OCI-LY1 (cell line): ENCODE results near the gene SPI1.

ENCODE experiments used
- H2AFZ ChIP-seq: fragments of 200-600 bp; sonication (generic), shearing (Covaris generic); 2 replicates; pipeline ENCODE4 v1.6.0; 2014; ENCODE audit warnings: antibody characterized with exemption, mild to moderate bottlenecking, low read length
- H3F3A ChIP-seq: fragments of 200-600 bp; sonication (generic), shearing (Covaris generic); 2 replicates; pipeline ENCODE4 v1.6.0; 2014; ENCODE audit warnings: mild to moderate bottlenecking, antibody characterized with exemption, low read length, moderate library complexity; ENCODE audit not compliant: insufficient read depth
- H3K27ac ChIP-seq: fragments of 200-600 bp; sonication (generic); 2 replicates; pipeline ENCODE4 v1.5.1; 2014; ENCODE audit warnings: low read length, mixed run types, mild to moderate bottlenecking, low read depth; ENCODE audit not compliant: poor library complexity, severe bottlenecking
- H3K27me3 ChIP-seq: fragments of 200-600 bp; sonication (generic); 2 replicates; pipeline ENCODE4 v1.6.0; 2014; ENCODE audit warnings: antibody characterized with exemption, mild to moderate bottlenecking, low read length, moderate library complexity; ENCODE audit not compliant: insufficient read depth
- H3K36me3 ChIP-seq: fragments of 200-600 bp; sonication (generic); 2 replicates; pipeline ENCODE4 v1.6.1; 2014; ENCODE audit warnings: mild to moderate bottlenecking, antibody characterized with exemption, low read length, moderate library complexity, mixed read lengths; ENCODE audit not compliant: insufficient read depth
- H3K4me1 ChIP-seq: fragments of 200-600 bp; sonication (generic); 2 replicates; pipeline ENCODE4 v1.5.1; 2014; ENCODE audit warnings: mild to moderate bottlenecking, low read length, moderate library complexity; ENCODE audit not compliant: insufficient read depth, severe bottlenecking
- H3K4me2 ChIP-seq: fragments of 200-600 bp; sonication (generic), shearing (Covaris generic); 2 replicates; pipeline ENCODE4 v1.6.1; 2014; ENCODE audit warnings: low read length
- H3K4me3 ChIP-seq: fragments of 200-600 bp; sonication (generic); 2 replicates; pipeline ENCODE4 v1.5.1; 2014; ENCODE audit warnings: low read length, low read depth, mild to moderate bottlenecking, mixed read lengths; ENCODE audit not compliant: poor library complexity, severe bottlenecking
- H3K79me2 ChIP-seq: fragments of 200-600 bp; shearing (Covaris generic); 2 replicates; pipeline ENCODE4 v1.6.1; 2016; ENCODE audit warnings: mixed run types, low read length, mixed read lengths; ENCODE audit not compliant: insufficient read depth
- H3K9ac ChIP-seq: fragments of 200-600 bp; sonication (generic), shearing (Covaris generic); 2 replicates; pipeline ENCODE4 v1.6.1; 2014; ENCODE audit warnings: mild to moderate bottlenecking, low read length, mixed read lengths
- H3K9me2 ChIP-seq: fragments of 200-600 bp; sonication (generic), shearing (Covaris generic); 2 replicates; pipeline ENCODE4 v1.6.1; 2014; ENCODE audit warnings: low read depth, mild to moderate bottlenecking, low read length, mixed read lengths
- H3K9me3 ChIP-seq: fragments of 200-600 bp; shearing (Covaris generic); 2 replicates; pipeline ENCODE4 v1.6.1; 2014; ENCODE audit warnings: low read length, mixed read lengths
- H4K20me1 ChIP-seq: fragments of 200-600 bp; sonication (generic), shearing (Covaris generic); 2 replicates; pipeline ENCODE4 v1.6.0; 2016; ENCODE audit warnings: mild to moderate bottlenecking, low read length; ENCODE audit not compliant: insufficient read depth
- EZH2 ChIP-seq: fragments of 200-600 bp; sonication (generic), shearing (Covaris generic); IDR thresholded peaks from 2 replicates; pipeline ENCODE4 v1.8.0; 2017; ENCODE audit warnings: borderline replicate concordance, mixed run types, mild to moderate bottlenecking, antibody characterized with exemption, low read length, moderate library complexity, mixed read lengths
- TF ChIP-seq, protein P1 (sequence below): fragments of 200-600 bp; sonication (generic), shearing (Covaris generic); IDR thresholded peaks from 2 replicates; pipeline ENCODE4 v1.5.1; 2017; ENCODE audit warnings: mild to moderate bottlenecking, antibody characterized with exemption, low read length, moderate library complexity, mixed read lengths

SPI1 gene

DNA sequence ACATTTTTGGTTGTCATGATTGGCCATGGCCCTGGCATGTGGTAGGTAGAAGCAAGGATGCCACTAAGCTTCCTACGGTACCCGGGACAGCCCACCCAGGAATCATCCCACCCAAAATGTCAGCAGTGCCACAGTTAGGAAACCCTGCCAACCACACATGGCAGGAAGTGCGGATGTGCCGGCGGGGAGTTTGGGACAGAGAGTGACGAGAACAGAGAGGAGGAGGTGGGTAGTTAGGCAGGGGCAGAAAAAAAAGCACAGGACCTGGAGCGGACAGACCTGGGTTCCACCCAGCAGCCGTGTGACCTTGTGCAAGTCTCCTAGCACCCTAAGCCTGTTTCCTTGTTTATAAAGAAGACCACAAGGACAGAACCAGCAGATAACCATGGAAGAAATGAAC is 3.3 kb downstream of the SPI1 start:
- Histone ChIP-seq H3K4me1 (peaks cover 45% of the 10 kb centered on the region), H3K4me2 (peak overlapping the region; percentile 71), H3K9ac (no peak overlapping the region; the same call in 1 of the 2 replicates), H3K4me3 (no peak overlapping the region), H3K79me2 (peaks cover 14% of the 10 kb centered on the region; the same call in 1 of the 2 replicates), H3K27me3 (no peaks in the 10 kb centered on the region), H3K9me3 (no peaks in the 10 kb centered on the region), H3K36me3 (peaks cover 39% of the 10 kb centered on the region), H3F3A (no peaks in the 10 kb centered on the region), H2AFZ (no peak overlapping the region), H3K27ac (peak overlapping the region; percentile 90), H4K20me1 (no peaks in the 10 kb centered on the region), H3K9me2 (no peaks in the 10 kb centered on the region)
- TF ChIP-seq EZH2 = no peak
- TF ChIP-seq, protein P1, sequence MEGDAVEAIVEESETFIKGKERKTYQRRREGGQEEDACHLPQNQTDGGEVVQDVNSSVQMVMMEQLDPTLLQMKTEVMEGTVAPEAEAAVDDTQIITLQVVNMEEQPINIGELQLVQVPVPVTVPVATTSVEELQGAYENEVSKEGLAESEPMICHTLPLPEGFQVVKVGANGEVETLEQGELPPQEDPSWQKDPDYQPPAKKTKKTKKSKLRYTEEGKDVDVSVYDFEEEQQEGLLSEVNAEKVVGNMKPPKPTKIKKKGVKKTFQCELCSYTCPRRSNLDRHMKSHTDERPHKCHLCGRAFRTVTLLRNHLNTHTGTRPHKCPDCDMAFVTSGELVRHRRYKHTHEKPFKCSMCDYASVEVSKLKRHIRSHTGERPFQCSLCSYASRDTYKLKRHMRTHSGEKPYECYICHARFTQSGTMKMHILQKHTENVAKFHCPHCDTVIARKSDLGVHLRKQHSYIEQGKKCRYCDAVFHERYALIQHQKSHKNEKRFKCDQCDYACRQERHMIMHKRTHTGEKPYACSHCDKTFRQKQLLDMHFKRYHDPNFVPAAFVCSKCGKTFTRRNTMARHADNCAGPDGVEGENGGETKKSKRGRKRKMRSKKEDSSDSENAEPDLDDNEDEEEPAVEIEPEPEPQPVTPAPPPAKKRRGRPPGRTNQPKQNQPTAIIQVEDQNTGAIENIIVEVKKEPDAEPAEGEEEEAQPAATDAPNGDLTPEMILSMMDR = no peak

DNA sequence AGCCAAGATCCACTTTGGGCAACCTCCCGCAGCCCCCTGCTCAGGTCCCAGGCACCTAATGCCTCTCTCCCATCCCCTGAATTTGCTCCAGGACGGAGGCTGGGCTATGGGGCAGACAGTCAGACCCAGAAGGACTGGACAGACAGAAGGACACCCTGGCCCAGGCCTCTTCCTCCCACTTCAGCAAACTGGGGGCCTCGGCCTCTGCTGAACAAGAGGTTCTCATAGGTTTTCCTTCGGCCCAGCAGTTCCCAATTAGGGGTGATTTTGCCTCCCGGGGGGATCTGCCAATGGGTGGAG is 3.7 kb downstream of the SPI1 start:
- no peak for TF ChIP-seq EZH2
- TF ChIP-seq, protein P1 = no peak
- Histone ChIP-seq H2AFZ (no peak overlapping the region), H3K36me3 (peaks cover 42% of the 10 kb centered on the region), H3K79me2 (peaks cover 15% of the 10 kb centered on the region; the same call in 1 of the 2 replicates), H3K9me3 (no peaks in the 10 kb centered on the region), H3K27ac (peak overlapping the region; percentile 90), H3K9ac (no peak overlapping the region; the same call in 1 of the 2 replicates), H3K4me3 (no peak overlapping the region), H3K4me2 (peak overlapping the region; percentile 71; the same call in 1 of the 2 replicates), H3F3A (no peaks in the 10 kb centered on the region), H3K9me2 (no peaks in the 10 kb centered on the region), H3K27me3 (no peaks in the 10 kb centered on the region), H3K4me1 (peaks cover 45% of the 10 kb centered on the region), H4K20me1 (no peaks in the 10 kb centered on the region)

DNA sequence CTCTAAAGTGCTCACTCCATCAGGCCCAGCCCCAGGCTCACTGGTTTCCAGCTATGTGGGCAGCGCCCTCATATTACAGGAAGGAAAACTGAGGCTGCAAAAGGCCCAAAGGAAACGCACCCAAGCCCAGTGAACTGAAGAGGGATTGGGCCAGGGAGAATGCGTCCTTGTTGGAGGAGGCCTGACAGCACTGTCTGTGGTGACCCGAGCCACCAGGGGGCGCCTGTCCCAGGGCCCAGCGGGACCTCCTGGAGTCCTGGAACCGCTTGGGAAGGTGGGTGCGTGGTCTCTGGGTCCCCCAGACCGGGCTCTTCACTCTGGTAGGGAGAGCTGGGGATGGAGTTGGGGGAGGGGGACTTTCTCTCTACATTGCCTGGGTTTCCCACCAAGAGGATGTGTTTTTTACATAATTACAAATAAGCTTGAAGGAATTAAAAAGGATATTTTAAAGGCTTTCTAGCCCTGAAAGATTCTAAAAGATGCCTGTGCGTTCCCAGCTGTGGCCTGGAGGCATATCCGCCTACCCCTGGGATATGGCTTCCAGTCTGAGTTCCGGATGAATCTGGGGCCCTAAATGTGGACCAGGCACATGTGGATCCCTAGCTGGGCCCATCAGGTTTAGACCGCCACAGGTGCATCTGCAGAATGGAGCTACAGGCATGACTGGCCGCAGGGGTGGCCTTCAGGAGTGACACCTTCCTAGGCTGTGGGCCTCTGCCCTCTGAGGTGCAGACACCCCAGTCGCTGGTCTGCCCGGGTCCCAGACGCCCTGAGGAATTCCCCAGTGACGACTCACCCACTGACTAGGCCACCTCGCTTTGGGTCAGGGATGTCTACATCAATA is 4.2 kb downstream of the SPI1 start:
- H3K4me3 ChIP-seq = no peak overlapping the region
- H3K79me2 ChIP-seq = peaks cover 19% of the 10 kb centered on the region; the same call in 1 of the 2 replicates
- peak overlapping the region; percentile 71; the same call in 1 of the 2 replicates for H3K4me2 ChIP-seq
- H3K27me3 ChIP-seq = no peaks in the 10 kb centered on the region
- H3K9me2 ChIP-seq = no peaks in the 10 kb centered on the region
- peaks cover 44% of the 10 kb centered on the region for H3K4me1 ChIP-seq
- H3K9me3 ChIP-seq = no peaks in the 10 kb centered on the region
- H2AFZ ChIP-seq = no peak overlapping the region
- H3K27ac ChIP-seq = peak overlapping the region; percentile 90
- no peaks in the 10 kb centered on the region for H3F3A ChIP-seq
- H3K9ac ChIP-seq = peak overlapping the region; percentile 4; the same call in 1 of the 2 replicates
- H4K20me1 ChIP-seq = no peaks in the 10 kb centered on the region
- H3K36me3 ChIP-seq = peaks cover 48% of the 10 kb centered on the region
- TF ChIP-seq, protein P1 = peak; percentile 97
- TF ChIP-seq EZH2 = no peak
